NOMO-1 treated with dmso at 0.1 percent for 144 hours (cell line): ENCODE results near the gene ASAP3.

Experiments used
- DNase-seq: peaks from one replicate; lab custom pipeline; 2025; ENCODE audit not compliant: unreplicated experiment; lab: John Stamatoyannopoulos, UW

The ASAP3 gene

GRCh38 chr1:23450894-23451293 lies 33.1 kb downstream of the ASAP3 start:
- DNase-seq: no peak

GRCh38 chr1:23449958-23450357 lies 34.0 kb downstream of the ASAP3 start:
- no peak for DNase-seq

GRCh38 chr1:23449306-23449705 lies 34.7 kb downstream of the ASAP3 start:
- DNase-seq: no peak

GRCh38 chr1:23448846-23449245 lies 35.1 kb downstream of the ASAP3 start:
- DNase-seq: no peak

- no peak for DNase-seq
These were observed 37.2 kb downstream of the ASAP3 start for GRCh38 chr1:23446661-23447310.

- no peak for DNase-seq
These were observed 39.2 kb downstream of the ASAP3 start for GRCh38 chr1:23444596-23445390.

GRCh38 chr1:23444104-23444533 lies 39.9 kb downstream of the ASAP3 start:
- DNase-seq: no peak

GRCh38 chr1:23442751-23443150 lies 41.2 kb downstream of the ASAP3 start:
- DNase-seq: no peak

- no peak for DNase-seq
These were observed 42.4 kb downstream of the ASAP3 start for GRCh38 chr1:23441446-23442148.

- no peak for DNase-seq
These were observed 45.4 kb downstream of the ASAP3 start for GRCh38 chr1:23438545-23438944.

- DNase-seq: no peak
These were observed 46.7 kb downstream of the ASAP3 start for GRCh38 chr1:23437355-23437664.

GRCh38 chr1:23436520-23437354 lies 47.2 kb downstream of the ASAP3 start:
- DNase-seq: no peak

- no peak for DNase-seq
These were observed 49.7 kb downstream of the ASAP3 start for GRCh38 chr1:23434260-23434775.

- DNase-seq: no peak
These were observed 50.9 kb downstream of the ASAP3 start for GRCh38 chr1:23433122-23433521.

GRCh38 chr1:23431431-23431830 lies 52.5 kb downstream of the ASAP3 start:
- DNase-seq: no peak

- DNase-seq: no peak
These were observed 53.2 kb downstream of the ASAP3 start for GRCh38 chr1:23430803-23431202.

- no peak for DNase-seq
These were observed 55.7 kb downstream of the ASAP3 start for GRCh38 chr1:23428136-23428905.

- no peak for DNase-seq
These were observed 56.4 kb downstream of the ASAP3 start for GRCh38 chr1:23427550-23427949.

GRCh38 chr1:23426828-23427227 lies 57.2 kb downstream of the ASAP3 start:
- DNase-seq: no peak

GRCh38 chr1:23425193-23425494 lies 58.8 kb downstream of the ASAP3 start:
- no peak for DNase-seq
